ENCODE measurements around the gene TMEM109.

The TMEM109 gene

GRCh38 chr11:60910281-60910687 lies 3.7 kb upstream of the TMEM109 start:
- DNase-seq (ENCODE audit: low read depth) = no peak

- DNase-seq (ENCODE audit: low read depth) = no peak
These were observed 3.1 kb upstream of the TMEM109 start for GRCh38 chr11:60910711-60911380.

- no peak for DNase-seq (ENCODE audit: low read depth)
These were observed 1.6 kb upstream of the TMEM109 start for GRCh38 chr11:60912223-60912850.

- DNase-seq (ENCODE audit: low read depth) = no peak
These were observed 968 bp upstream of the TMEM109 start for GRCh38 chr11:60912851-60913528.

- no peak for DNase-seq (ENCODE audit: low read depth)
These were observed 782 bp downstream of the TMEM109 start for GRCh38 chr11:60914633-60915247.

GRCh38 chr11:60915248-60915914 lies 1.4 kb downstream of the TMEM109 start:
- DNase-seq (ENCODE audit: low read depth) = peak; percentile 65

- no peak for DNase-seq (ENCODE audit: low read depth)
These were observed 2.8 kb downstream of the TMEM109 start for GRCh38 chr11:60916669-60917206.

- no peak for DNase-seq (ENCODE audit: low read depth)
These were observed 3.3 kb downstream of the TMEM109 start for GRCh38 chr11:60917267-60917666.

GRCh38 chr11:60918251-60918938 lies 4.4 kb downstream of the TMEM109 start:
- no peak for DNase-seq (ENCODE audit: low read depth)

- no peak for DNase-seq (ENCODE audit: low read depth)
These were observed 4.9 kb downstream of the TMEM109 start for GRCh38 chr11:60918939-60919265.

GRCh38 chr11:60919320-60919719 lies 5.4 kb downstream of the TMEM109 start:
- DNase-seq (ENCODE audit: low read depth) = no peak

- no peak for DNase-seq (ENCODE audit: low read depth)
These were observed 6.0 kb downstream of the TMEM109 start for GRCh38 chr11:60919956-60920355.

GRCh38 chr11:60921259-60921658 lies 7.3 kb downstream of the TMEM109 start:
- no peak for DNase-seq (ENCODE audit: low read depth)

GRCh38 chr11:60921777-60922335 lies 7.9 kb downstream of the TMEM109 start:
- no peak for DNase-seq (ENCODE audit: low read depth)

GRCh38 chr11:60922906-60923305 lies 8.9 kb downstream of the TMEM109 start:
- no peak for DNase-seq (ENCODE audit: low read depth)

- no peak for DNase-seq (ENCODE audit: low read depth)
These were observed 9.4 kb downstream of the TMEM109 start for GRCh38 chr11:60923326-60923725.

GRCh38 chr11:60923800-60924109 lies 9.8 kb downstream of the TMEM109 start:
- no peak for DNase-seq (ENCODE audit: low read depth)

GRCh38 chr11:60924110-60924905 lies 10.3 kb downstream of the TMEM109 start, which contains the start of gene TMEM132A:
TSS of gene TMEM132A (plus strand) at chr11:60924460. CDS start at chr11:60924634, 174 bp downstream.
- DNase-seq (ENCODE audit: low read depth) = no peak

- no peak for DNase-seq (ENCODE audit: low read depth)
These were observed 11.2 kb downstream of the TMEM109 start for GRCh38 chr11:60924906-60925853.
